Measurements from ENCODE around the gene ZCCHC7. TPM values are rescaled to one million over a fixed set of nuclear protein-coding genes. Genes with fewer than 3 reads are reported as not detected.

The ZCCHC7 gene
- total RNA-seq, 2 experiments from 2014 or later: 32.9 to 37.0 TPM

DNA sequence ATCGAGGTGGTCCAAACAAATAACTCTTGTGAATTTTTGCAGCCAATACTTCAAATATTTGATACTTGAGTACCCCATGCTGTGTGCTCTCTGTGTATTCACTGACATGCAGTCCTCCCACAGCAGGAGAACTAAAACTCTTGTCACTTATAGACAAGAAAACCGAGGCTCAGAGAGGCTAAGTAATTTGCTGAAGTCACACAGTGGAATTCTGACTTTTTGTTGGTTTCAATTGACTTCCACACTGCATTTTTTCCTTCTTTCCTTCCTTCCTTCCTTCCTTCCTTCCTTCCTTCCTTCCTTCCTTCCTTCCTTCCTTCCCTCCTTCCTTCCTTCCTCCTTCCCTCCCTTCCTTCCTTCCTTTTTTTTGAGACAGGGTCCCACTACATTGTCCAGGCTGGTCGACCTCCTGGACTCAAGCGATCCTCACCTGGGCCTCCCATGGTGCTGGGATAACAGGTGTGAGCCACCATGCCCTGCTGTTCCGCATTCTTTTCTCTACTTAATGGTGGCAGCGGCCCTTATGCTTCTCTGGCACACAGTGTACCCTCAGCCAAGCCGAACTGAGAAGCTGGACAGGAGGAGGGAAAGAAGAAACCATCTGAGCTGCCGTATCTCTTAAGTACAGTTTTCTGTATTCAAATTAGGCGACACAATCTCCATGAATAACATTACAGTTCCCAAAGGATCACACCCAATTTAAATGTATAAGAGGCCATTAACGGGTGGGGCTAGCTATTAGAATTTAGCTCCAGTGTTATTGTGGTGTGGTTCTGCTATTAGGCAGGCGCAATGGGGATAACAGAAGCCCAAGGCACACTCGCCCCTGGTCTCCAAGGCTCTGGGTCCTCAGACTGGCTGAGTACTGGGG is 263.7 kb downstream of the ZCCHC7 start:
- CTCF ChIA-PET: interaction anchor here (1.2 to 1.8 kb wide), 2 partner anchors 10 to 511 kb away, joined by 4 to 6 read pairs; no protein-coding TSS in a partner anchor
- no peak overlapping the region for H3K4me3 Mint-ChIP-seq
- POLR2A ChIA-PET: interaction anchor here (1.1 kb wide), 1 partner anchor 28 kb away, joined by 3 read pairs; no protein-coding TSS in a partner anchor
- intact Hi-C loops (cut with micrococcal nuclease): no loop called here
- H3K27me3 Mint-ChIP-seq: no peaks in the 10 kb centered on the region
- DNase-seq (no peak), ATAC-seq (no peak)
- H3K9me3 Mint-ChIP-seq: no peaks in the 10 kb centered on the region
- TF ChIP-seq, protein P1, sequence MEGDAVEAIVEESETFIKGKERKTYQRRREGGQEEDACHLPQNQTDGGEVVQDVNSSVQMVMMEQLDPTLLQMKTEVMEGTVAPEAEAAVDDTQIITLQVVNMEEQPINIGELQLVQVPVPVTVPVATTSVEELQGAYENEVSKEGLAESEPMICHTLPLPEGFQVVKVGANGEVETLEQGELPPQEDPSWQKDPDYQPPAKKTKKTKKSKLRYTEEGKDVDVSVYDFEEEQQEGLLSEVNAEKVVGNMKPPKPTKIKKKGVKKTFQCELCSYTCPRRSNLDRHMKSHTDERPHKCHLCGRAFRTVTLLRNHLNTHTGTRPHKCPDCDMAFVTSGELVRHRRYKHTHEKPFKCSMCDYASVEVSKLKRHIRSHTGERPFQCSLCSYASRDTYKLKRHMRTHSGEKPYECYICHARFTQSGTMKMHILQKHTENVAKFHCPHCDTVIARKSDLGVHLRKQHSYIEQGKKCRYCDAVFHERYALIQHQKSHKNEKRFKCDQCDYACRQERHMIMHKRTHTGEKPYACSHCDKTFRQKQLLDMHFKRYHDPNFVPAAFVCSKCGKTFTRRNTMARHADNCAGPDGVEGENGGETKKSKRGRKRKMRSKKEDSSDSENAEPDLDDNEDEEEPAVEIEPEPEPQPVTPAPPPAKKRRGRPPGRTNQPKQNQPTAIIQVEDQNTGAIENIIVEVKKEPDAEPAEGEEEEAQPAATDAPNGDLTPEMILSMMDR (IDR thresholded peaks at IDR 0.05): no peak
- H3K4me1 Mint-ChIP-seq (ENCODE audit: low read depth): no peaks in the 10 kb centered on the region
- no peaks in the 10 kb centered on the region for H3K36me3 Mint-ChIP-seq (ENCODE audit: low read depth)
- no peak overlapping the region for H3K27ac Mint-ChIP-seq

DNA sequence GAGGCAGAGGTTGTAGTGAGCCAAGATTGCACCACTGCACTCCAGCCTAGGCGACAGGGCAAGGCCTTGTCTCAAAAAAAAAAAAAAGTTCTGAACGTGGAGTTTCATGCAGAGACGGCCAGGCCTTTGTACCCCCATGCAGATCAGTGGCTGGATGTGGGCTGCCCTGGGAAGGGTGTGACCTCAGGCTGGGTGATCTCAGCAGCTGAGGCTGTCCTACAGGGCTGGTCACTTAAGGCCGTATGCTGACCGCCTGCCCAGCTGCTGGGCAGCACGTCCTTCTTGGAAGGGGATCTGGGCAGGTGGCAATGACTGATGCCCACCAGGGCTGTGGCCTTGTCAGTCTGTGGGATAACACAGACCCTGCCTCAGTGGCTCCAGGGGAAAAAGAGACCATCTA is 264.9 kb downstream of the ZCCHC7 start:
- H3K27ac Mint-ChIP-seq: no peak overlapping the region
- no peaks in the 10 kb centered on the region for H3K9me3 Mint-ChIP-seq
- H3K36me3 Mint-ChIP-seq (ENCODE audit: low read depth): no peaks in the 10 kb centered on the region
- no peaks in the 10 kb centered on the region for H3K4me1 Mint-ChIP-seq (ENCODE audit: low read depth)
- H3K27me3 Mint-ChIP-seq: no peaks in the 10 kb centered on the region
- DNase-seq: no peak
- ATAC-seq: no peak
- H3K4me3 Mint-ChIP-seq: no peak overlapping the region
- CTCF ChIA-PET: interaction anchor here (0.6 to 1.8 kb wide), 3 partner anchors 11 to 513 kb away, joined by 3 to 6 read pairs (median 4); no protein-coding TSS in a partner anchor
- TF ChIP-seq, protein P1 (IDR thresholded peaks at IDR 0.05): no peak
- POLR2A ChIA-PET: no interaction called here
- intact Hi-C loops (cut with micrococcal nuclease): no loop called here

GRCh38 chr9:37386988-37387387 is 266.6 kb downstream of the ZCCHC7 start:
- ChIA-PET CTCF (interaction anchor here (1.6 kb wide), 1 partner anchor 514 kb away, joined by 5 read pairs; no protein-coding TSS in a partner anchor), POLR2A (no interaction called here)
- DNase-seq: no peak
- no peak for ATAC-seq
- H3K9me3 Mint-ChIP-seq: no peaks in the 10 kb centered on the region
- TF ChIP-seq, protein P1 (IDR thresholded peaks at IDR 0.05): no peak
- no peaks in the 10 kb centered on the region for H3K27me3 Mint-ChIP-seq
- no peak overlapping the region for H3K4me3 Mint-ChIP-seq
- intact Hi-C loops (cut with micrococcal nuclease): no loop called here
- H3K27ac Mint-ChIP-seq: no peak overlapping the region
- no peaks in the 10 kb centered on the region for H3K4me1 Mint-ChIP-seq (ENCODE audit: low read depth)
- H3K36me3 Mint-ChIP-seq (ENCODE audit: low read depth): no peaks in the 10 kb centered on the region

- ChIA-PET CTCF (interaction anchor here (1.0 to 1.5 kb wide), 4 partner anchors 16 to 381 kb away, joined by 3 to 4 read pairs (median 4); no protein-coding TSS in a partner anchor), POLR2A (no interaction called here)
- Mint-ChIP-seq H3K4me1 (ENCODE audit: low read depth) (no peaks in the 10 kb centered on the region), H3K36me3 (ENCODE audit: low read depth) (no peaks in the 10 kb centered on the region), H3K27ac (no peak overlapping the region), H3K27me3 (no peaks in the 10 kb centered on the region), H3K9me3 (no peaks in the 10 kb centered on the region), H3K4me3 (no peak overlapping the region)
- intact Hi-C loops (cut with micrococcal nuclease): loop anchor here (10.0 kb wide), 1 partner anchor 396 kb away; no protein-coding TSS in a partner anchor
- TF ChIP-seq, protein P1 (IDR thresholded peaks at IDR 0.05): peak; percentile 57
- peak; percentile 69 for ATAC-seq
- peak; percentile 64 for DNase-seq
Observed at GRCh38 chr9:37390759-37391158, 270.4 kb downstream of the ZCCHC7 start.

- no peaks in the 10 kb centered on the region for H3K27me3 Mint-ChIP-seq
- intact Hi-C loops (cut with micrococcal nuclease): loop anchor here (10.0 kb wide), 1 partner anchor 397 kb away; no protein-coding TSS in a partner anchor
- ChIA-PET CTCF (interaction anchor here (1.3 kb wide), 1 partner anchor 22 kb away, joined by 3 read pairs; no protein-coding TSS in a partner anchor), POLR2A (no interaction called here)
- H3K4me3 Mint-ChIP-seq: no peak overlapping the region
- H3K27ac Mint-ChIP-seq: no peak overlapping the region
- no peaks in the 10 kb centered on the region for H3K36me3 Mint-ChIP-seq (ENCODE audit: low read depth)
- no peak for ATAC-seq
- no peaks in the 10 kb centered on the region for H3K9me3 Mint-ChIP-seq
- no peak for DNase-seq
- TF ChIP-seq, protein P1 (IDR thresholded peaks at IDR 0.05): no peak
- H3K4me1 Mint-ChIP-seq (ENCODE audit: low read depth): no peaks in the 10 kb centered on the region
Observed at GRCh38 chr9:37392272-37392671, 271.9 kb downstream of the ZCCHC7 start.
